GM18499 (cell line): Measurements from ENCODE around the gene BACH2.
A peak's percentile ranks its signal among the peaks of the same experiment; 100 is the strongest.
"Not testable (repeated sequence)": the region's sequence is repeated elsewhere in the genome, so short reads cannot be mapped to it uniquely, and the experiment has no call there.

Experiments
- ATAC-seq: cut with Tn5 transposase; IDR thresholded peaks from one replicate; pipeline ENCODE4 v1.9.1; 2021; ENCODE audit warnings: moderate number of reproducible peaks; ENCODE audit not compliant: insufficient read depth, unreplicated experiment

Gene BACH2

DNA sequence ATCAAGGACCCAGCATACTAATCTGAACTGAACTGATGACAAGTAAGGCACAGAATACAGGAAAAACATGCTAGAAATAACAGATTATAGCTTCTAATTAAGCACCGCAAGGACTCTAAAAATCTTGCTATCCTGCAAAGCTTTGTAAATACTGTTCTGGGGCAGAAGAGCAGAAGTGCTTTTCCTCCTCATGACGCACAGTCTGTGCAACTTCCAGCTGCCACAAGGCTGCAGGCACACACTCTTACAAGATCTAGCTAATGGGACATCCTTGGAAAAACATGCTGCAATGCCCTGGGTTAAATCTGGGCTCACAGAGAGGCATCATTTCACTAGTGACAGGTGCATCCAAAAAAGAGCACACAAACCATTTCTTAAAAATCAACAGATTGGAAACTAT is 213.8 kb downstream of the BACH2 start:
- ATAC-seq, result no peak

GRCh38 chr6:90080876-90081481 is 215.7 kb downstream of the BACH2 start:
- ATAC-seq, result peak; percentile 62

DNA sequence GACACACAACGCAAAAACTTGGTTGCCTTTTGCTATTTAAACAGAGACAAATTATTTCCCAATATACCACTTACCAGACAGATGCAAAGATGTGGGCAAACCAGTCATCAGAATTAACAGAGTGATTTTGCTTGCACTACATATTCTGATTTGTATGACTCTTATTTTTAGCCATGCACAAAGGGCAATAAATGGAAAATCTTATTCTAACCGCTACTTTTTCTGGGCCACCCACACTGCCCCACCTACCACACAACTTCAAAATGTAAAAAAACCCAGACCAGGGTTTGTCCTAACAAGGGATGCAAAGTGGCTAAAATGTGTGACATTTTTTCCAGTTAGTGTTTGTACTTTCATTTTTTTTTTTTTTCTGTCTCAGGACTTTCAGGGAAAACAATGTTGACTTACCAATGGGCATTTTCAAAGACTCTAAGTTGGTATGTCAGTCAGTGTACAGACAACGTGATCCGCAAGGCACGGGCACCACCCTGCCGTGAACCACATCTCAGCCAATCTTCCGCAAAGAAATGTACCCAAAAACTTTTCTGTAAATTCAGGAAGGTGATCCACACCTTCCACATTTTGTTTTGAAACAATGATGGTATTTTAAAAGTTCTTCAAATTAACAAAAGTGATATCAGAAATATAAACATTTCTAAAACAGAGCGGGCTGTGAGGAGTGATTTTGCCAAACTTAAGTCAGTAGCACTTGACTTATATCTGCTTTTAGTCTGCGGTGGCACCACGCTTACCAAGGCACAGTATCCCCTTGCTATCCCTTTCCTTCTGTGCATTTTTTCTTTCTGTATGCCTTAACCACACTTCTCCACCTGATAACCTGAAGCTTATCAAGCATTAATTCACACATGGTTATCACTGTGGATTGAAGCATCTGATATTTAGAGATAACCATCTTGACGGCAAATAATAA is 216.8 kb downstream of the BACH2 start:
- no peak for ATAC-seq

DNA sequence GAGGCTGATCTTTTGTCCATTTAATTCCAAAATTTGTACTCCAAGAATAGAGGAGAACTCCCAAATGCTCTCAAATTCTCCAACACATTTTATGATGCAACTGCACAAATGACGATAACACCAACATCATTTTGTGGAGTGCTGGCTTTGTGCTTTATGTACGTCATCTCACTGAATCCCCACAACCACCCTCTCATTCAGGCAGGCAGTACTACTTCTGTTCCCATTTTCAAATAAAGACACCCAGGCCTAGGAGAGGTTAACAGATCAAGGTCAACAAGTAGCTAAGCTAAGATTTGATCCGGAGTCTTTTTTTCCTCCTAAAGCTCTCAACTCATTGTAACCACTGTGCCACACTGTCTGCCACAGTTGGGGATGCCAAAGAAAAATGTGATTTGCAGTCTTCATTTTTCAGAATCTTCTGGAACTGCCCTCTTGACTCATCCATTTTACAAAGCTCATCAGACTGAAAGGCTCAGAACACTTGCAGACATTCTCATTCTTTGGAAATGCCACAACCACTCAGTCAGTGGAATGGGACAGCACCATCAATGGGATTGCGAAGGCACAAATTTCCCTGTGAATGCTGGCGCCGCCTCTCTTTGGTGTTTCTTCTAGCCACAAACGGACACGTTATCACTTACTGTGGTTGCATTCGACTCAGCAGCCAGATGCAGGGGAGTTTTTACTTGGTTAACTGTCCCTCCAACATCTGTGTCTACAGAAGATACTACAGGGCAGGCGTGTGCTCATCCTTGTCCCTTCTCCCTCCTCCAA is 217.9 kb downstream of the BACH2 start:
- ATAC-seq, result no peak

GRCh38 chr6:90076511-90077415 is 219.9 kb downstream of the BACH2 start:
- ATAC-seq, result no peak

DNA sequence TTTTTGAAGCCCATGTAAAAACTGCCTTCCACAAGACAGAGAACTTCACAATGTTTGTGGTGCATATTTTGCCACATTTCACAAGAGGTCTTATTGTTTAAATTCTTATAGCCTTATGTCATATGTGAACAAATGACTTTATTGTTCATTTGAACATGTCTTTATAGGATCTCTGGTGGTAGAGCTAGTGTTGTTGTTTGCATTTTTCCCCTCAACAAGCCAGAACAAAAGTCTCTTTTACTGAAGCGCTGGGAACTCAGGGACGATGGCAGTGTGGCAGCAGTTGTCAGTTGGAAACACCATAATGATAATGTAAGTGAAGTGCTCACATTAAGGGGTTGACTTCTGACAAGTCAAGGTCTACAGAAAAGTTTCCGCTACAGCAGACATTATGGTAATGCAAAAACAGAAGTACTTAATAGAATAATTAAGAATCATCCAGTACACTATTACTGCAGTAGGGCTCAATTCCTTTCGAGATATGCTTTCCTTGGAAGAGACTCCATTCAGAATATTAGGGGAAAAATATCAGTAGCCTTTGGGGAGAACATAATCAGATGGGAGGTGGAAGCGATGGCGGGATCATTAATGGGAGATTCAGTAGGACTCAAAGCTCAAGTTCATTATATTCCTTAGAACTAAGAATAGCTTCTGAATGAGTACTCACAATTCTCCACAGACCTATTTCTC is 222.3 kb downstream of the BACH2 start:
- no peak for ATAC-seq

GRCh38 chr6:90072935-90073464 is 223.6 kb downstream of the BACH2 start:
- no peak for ATAC-seq

- no peak for ATAC-seq
Observed at GRCh38 chr6:90072501-90072900, 224.1 kb downstream of the BACH2 start.

GRCh38 chr6:90068703-90069523 is 227.7 kb downstream of the BACH2 start:
- ATAC-seq, result no peak

DNA sequence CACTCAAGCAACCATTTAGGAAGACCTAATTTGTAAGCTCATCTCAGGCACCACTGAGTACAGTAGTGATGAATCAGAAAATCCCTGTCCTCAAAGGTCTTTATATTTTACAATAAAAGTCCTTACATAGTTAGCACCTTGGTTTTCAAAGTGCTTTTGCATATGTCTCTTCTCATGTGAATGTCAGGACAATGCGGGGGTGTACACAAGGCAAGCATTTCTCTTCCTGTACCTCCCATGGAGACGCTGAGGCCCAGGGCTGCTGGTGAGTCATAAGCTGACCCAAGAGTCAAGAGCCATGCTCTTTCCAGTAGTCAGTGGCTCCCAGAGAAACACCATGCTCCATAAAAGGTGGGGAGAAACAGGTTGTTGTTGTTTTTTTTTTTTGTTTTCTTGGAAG is 228.4 kb downstream of the BACH2 start:
- no peak for ATAC-seq

- ATAC-seq, result no peak
Observed at GRCh38 chr6:90066697-90067096, 229.9 kb downstream of the BACH2 start.

- ATAC-seq, result no peak
Observed at GRCh38 chr6:90065173-90065572, 231.5 kb downstream of the BACH2 start.

- ATAC-seq, result no peak
Observed at GRCh38 chr6:90062667-90063066, 234.0 kb downstream of the BACH2 start.

- no peak for ATAC-seq
Observed at GRCh38 chr6:90062051-90062450, 234.6 kb downstream of the BACH2 start.

- not testable (repeated sequence) for ATAC-seq
Observed at GRCh38 chr6:90059178-90059577, 237.5 kb downstream of the BACH2 start.

GRCh38 chr6:90055924-90056323 is 240.7 kb downstream of the BACH2 start:
- not testable (repeated sequence) for ATAC-seq

DNA sequence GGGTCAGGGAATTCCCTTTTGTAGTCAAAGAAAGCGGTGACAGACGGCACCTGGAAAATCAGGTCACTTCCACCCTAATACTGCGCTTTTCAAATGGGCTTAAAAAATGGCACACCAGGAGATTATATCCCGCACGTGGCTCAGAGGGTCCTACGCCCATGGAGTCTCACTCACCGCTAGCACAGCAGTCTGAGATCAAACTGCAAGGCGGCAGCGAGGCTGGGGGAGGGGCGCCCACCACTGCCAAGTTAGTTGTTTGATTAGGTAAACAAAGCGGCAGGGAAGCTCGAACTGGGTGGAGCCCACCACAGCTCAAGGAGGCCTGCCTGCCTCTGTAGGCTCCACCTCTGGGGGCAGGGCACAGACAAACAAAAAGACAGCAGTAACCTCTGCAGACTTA is 242.4 kb downstream of the BACH2 start:
- not testable (repeated sequence) for ATAC-seq

DNA sequence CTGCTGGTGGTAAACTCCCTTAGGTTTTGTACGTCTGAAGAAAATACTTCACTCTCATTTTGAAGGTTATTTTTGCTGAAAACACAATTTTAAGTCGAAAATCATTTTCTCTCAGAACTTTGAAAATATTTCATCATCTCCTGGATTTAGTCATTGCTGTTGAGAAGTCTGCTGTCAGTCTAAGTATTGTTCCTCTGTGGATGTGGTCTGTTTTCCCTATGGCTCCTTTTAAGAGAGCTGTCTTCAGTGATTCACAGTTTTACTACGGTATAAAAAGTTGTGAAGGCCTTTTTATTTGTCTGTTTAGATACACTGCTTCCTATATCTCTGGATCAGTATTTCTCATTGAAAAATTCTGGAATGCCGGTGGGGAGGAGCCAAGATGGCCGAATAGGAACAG is 243.0 kb downstream of the BACH2 start:
- ATAC-seq, result no peak
